H1 (cell line): ENCODE data around the gene EXT2. TPM values are rescaled to one million over a fixed set of nuclear protein-coding genes. Genes with fewer than 3 reads are reported as not detected.

Experiments used
- CTCF ChIA-PET: fragments of 300-600 bp; sonication (Branson Sonifier 250); formaldehyde crosslinking; loops from one replicate; lab custom pipeline; 2021; ENCODE audit not compliant: partially characterized antibody; lab: Charles Lee
- POLR2A ChIA-PET: fragments of 300-600 bp; sonication (Branson Sonifier 250); formaldehyde crosslinking; loops from one replicate; lab custom pipeline; 2021; ENCODE audit warnings: inconsistent platforms; ENCODE audit not compliant: partially characterized antibody; lab: Charles Lee
- DNase-seq, 2 experiments: peaks; one replicate each; pipeline versions ENCODE4 v3.0.0 to v3.0.0-alpha.2; 2010 to 2022; ENCODE audit warnings: low spot score in 2 of 2, low read depth in 1 of 2, mixed read lengths in 1 of 2
- FAIRE-seq: peaks from 2 replicates; lab custom pipeline; 2011; peaks lifted over from hg19 to GRCh38; lab: Jason Lieb, UNC
- H2AFZ ChIP-seq: 2 replicates; pipeline ENCODE4 v1.8.1; 2012; ENCODE audit warnings: low read length, inconsistent platforms
- H2AK5ac ChIP-seq: 2 replicates; pipeline ENCODE4 v1.6.1; 2013; ENCODE audit warnings: low read depth, low read length
- H2BK120ac ChIP-seq: replicated peaks from 2 replicates; pipeline ENCODE3; 2013; ENCODE audit warnings: low read depth, low read length, inconsistent platforms
- H2BK12ac ChIP-seq: 2 replicates; pipeline ENCODE4 v1.6.1; 2013; ENCODE audit warnings: low read depth, low read length
- H2BK15ac ChIP-seq: 2 replicates; pipeline ENCODE4 v1.6.1; 2013; ENCODE audit warnings: low read length
- H2BK20ac ChIP-seq: 2 replicates; pipeline ENCODE4 v1.6.1; 2013; ENCODE audit warnings: low read length
- H2BK5ac ChIP-seq: 2 replicates; pipeline ENCODE4 v1.6.1; 2013; ENCODE audit warnings: low read depth, low read length
- H3K14ac ChIP-seq: 2 replicates; pipeline ENCODE4 v1.6.1; 2013; ENCODE audit warnings: inconsistent platforms; ENCODE audit not compliant: insufficient read length
- H3K18ac ChIP-seq: 2 replicates; pipeline ENCODE4 v1.6.1; 2013; ENCODE audit warnings: low read length; ENCODE audit errors: extremely low read depth
- H3K23ac ChIP-seq: 2 replicates; pipeline ENCODE4 v1.6.1; 2013; ENCODE audit warnings: inconsistent platforms; ENCODE audit not compliant: insufficient read length
- H3K23me2 ChIP-seq: 2 replicates; pipeline ENCODE4 v1.6.1; 2013; ENCODE audit warnings: low read depth, low read length
- H3K27ac ChIP-seq: 2 replicates; pipeline ENCODE4 v1.6.1; 2011; ENCODE audit warnings: low read depth, low read length, inconsistent platforms
- H3K27me3 ChIP-seq, 4 experiments: replicated peaks in 1 of 4; 1 replicate in 1 of 4; 2 replicates in 3 of 4; pipeline versions ENCODE4 v1.6.1 to v1.8.1; 2011 to 2013; ENCODE audit warnings: low read length in 3 of 4, mild to moderate bottlenecking in 3 of 4, inconsistent platforms in 2 of 4, mixed read lengths in 2 of 4, moderate library complexity in 1 of 4; ENCODE audit not compliant: control insufficient read depth in 3 of 4, insufficient read depth in 3 of 4; ENCODE audit errors: extremely low read depth in 1 of 4
- H3K36me3 ChIP-seq, 4 experiments: 2 replicates each; pipeline versions ENCODE4 v1.6.1 to v1.8.1; 2011 to 2013; ENCODE audit warnings: mild to moderate bottlenecking in 4 of 4, low read length in 3 of 4, moderate library complexity in 2 of 4, control low read depth in 1 of 4, inconsistent platforms in 1 of 4; ENCODE audit not compliant: insufficient read depth in 4 of 4, control insufficient read depth in 2 of 4
- H3K4ac ChIP-seq: replicated peaks from 2 replicates; pipeline ENCODE3; 2013; ENCODE audit warnings: low read length, low read depth, mixed read lengths, inconsistent platforms; ENCODE audit not compliant: insufficient read length
- H3K4me1 ChIP-seq, 4 experiments: replicated peaks in 1 of 4; 1 replicate in 1 of 4; 2 replicates in 3 of 4; pipeline versions ENCODE4 v1.6.1 to v1.8.1; 2011 to 2013; ENCODE audit warnings: low read length in 3 of 4, inconsistent platforms in 2 of 4, mixed read lengths in 1 of 4; ENCODE audit not compliant: insufficient read depth in 4 of 4, control insufficient read depth in 3 of 4
- H3K4me2 ChIP-seq, 2 experiments: 2 replicates each; pipeline versions ENCODE4 v1.6.1 to v1.8.1; 2011 to 2013; ENCODE audit warnings: low read depth in 2 of 2, low read length in 2 of 2, control low read depth in 1 of 2, inconsistent platforms in 1 of 2, mild to moderate bottlenecking in 1 of 2; ENCODE audit not compliant: insufficient read depth in 1 of 2
- H3K4me3 ChIP-seq, 4 experiments: fragments of 200-600, 300-600 bp in 1 of 4; sonication (generic), shearing (Covaris generic), sonication (Bioruptor Twin) in 1 of 4; 2 replicates each; pipeline versions ENCODE4 v1.5.1 to v1.8.1; 2011 to 2016; ENCODE audit warnings: low read length in 4 of 4, low read depth in 3 of 4, control low read depth in 2 of 4, inconsistent platforms in 2 of 4, mild to moderate bottlenecking in 2 of 4, mixed read lengths in 1 of 4, moderate library complexity in 1 of 4; ENCODE audit not compliant: insufficient read depth in 2 of 4; ENCODE audit errors: extremely low read depth in 1 of 4
- H3K56ac ChIP-seq: replicated peaks from 2 replicates; pipeline ENCODE3; 2013; ENCODE audit warnings: low read depth, mild to moderate bottlenecking, mixed read lengths, low read length, inconsistent platforms; ENCODE audit not compliant: insufficient read length
- H3K79me1 ChIP-seq: 2 replicates; pipeline ENCODE4 v1.6.1; 2013; ENCODE audit warnings: low read depth, low read length, control low read depth
- H3K79me2 ChIP-seq, 2 experiments: 2 replicates each; pipeline versions ENCODE4 v1.6.1 to v1.8.1; 2012 to 2013; ENCODE audit warnings: low read length in 2 of 2, mild to moderate bottlenecking in 2 of 2, inconsistent platforms in 1 of 2; ENCODE audit not compliant: insufficient read depth in 2 of 2, control insufficient read depth in 1 of 2
- H3K9ac ChIP-seq, 4 experiments: replicated peaks in 1 of 4; 1 replicate in 1 of 4; 2 replicates in 3 of 4; pipeline versions ENCODE4 v1.6.1 to v1.8.1; 2011 to 2013; ENCODE audit warnings: low read depth in 3 of 4, low read length in 3 of 4, control low read depth in 2 of 4, mild to moderate bottlenecking in 2 of 4, moderate library complexity in 2 of 4, inconsistent platforms in 1 of 4; ENCODE audit errors: extremely low read depth in 1 of 4
- H3K9me3 ChIP-seq, 2 experiments: 2 replicates each; pipeline versions ENCODE4 v1.6.1 to v1.8.1; 2012 to 2013; ENCODE audit warnings: mild to moderate bottlenecking in 2 of 2, moderate library complexity in 2 of 2, control low read depth in 1 of 2, inconsistent platforms in 1 of 2, low read depth in 1 of 2, low read length in 1 of 2, mixed read lengths in 1 of 2; ENCODE audit not compliant: insufficient read depth in 2 of 2
- H4K20me1 ChIP-seq, 2 experiments: replicated peaks in 1 of 2; 2 replicates each; pipeline versions ENCODE3 to v1.8.1; 2011 to 2013; ENCODE audit warnings: inconsistent platforms in 2 of 2, low read length in 2 of 2, mild to moderate bottlenecking in 1 of 2; ENCODE audit not compliant: insufficient read depth in 2 of 2, control insufficient read depth in 1 of 2
- H4K5ac ChIP-seq: 2 replicates; pipeline ENCODE4 v1.6.1; 2013; ENCODE audit warnings: low read length, low read depth, mixed read lengths, inconsistent platforms; ENCODE audit not compliant: insufficient read length
- H4K8ac ChIP-seq: 2 replicates; pipeline ENCODE4 v1.8.0; 2013; ENCODE audit warnings: mild to moderate bottlenecking, moderate library complexity, low read length, inconsistent platforms; ENCODE audit not compliant: insufficient read depth; ENCODE audit errors: extremely low read depth
- H4K91ac ChIP-seq: replicated peaks from 2 replicates; pipeline ENCODE3; 2013; ENCODE audit warnings: low read length, mixed read lengths, inconsistent platforms; ENCODE audit not compliant: insufficient read length
- RXRA ChIP-seq: IDR thresholded peaks from 2 replicates; pipeline ENCODE4 v1.6.1; 2011; ENCODE audit warnings: low read depth, mild to moderate bottlenecking, low read length, moderate library complexity; ENCODE audit not compliant: insufficient read depth
- SP2 ChIP-seq: IDR thresholded peaks from 2 replicates; pipeline ENCODE4 v1.6.1; 2012; ENCODE audit warnings: mild to moderate bottlenecking, low read length, inconsistent platforms
- WGBS, 2 experiments: shearing (Covaris generic) in 1 of 2; methylation state at CpG; one replicate each; pipeline versions ENCODE4 v1.1.6 to v1.1.7; 2013 to 2015; ENCODE audit warnings: low lambda C conversion rate in 2 of 2, mixed read lengths in 2 of 2, inconsistent platforms in 1 of 2, low coverage in 1 of 2, missing lambda C conversion rate in 1 of 2; ENCODE audit not compliant: insufficient replicate concordance in 2 of 2, insufficient coverage in 1 of 2, insufficient read length in 1 of 2; ENCODE audit errors: extremely low coverage in 1 of 2, missing lambda C conversion rate in 1 of 2; 5-methylcytosine and 5-hydroxymethylcytosine counted together
- polyA plus RNA-seq, 7 experiments: library from polyadenylated mRNA; depleted of rRNA in 3 of 7; stranded (reverse) in 5 of 7; unstranded in 2 of 7; fragments of >200 nt in 5 of 7; fragments of 200-250 nt in 2 of 7; gene quantifications; 1 replicate in 5 of 7; 2 replicates in 1 of 7; 4 replicates in 1 of 7; pipeline versions ENCODE4 v1.2.1 to v1.2.3, GENCODE V29; 2011 to 2013; ENCODE audit warnings: missing spikeins in 2 of 7, mixed read lengths in 2 of 7
- total RNA-seq: library from RNA; stranded (reverse); fragmentation: NEBNext Ultra II Directional; extraction: Animal tissue kit (Norgen Biotek cat#: 25700); gene quantifications from 2 replicates; pipeline ENCODE4 v1.2.1, GENCODE V29; 2021

The EXT2 gene
- total and polyA plus RNA-seq, 2 of the 8 experiments (the other 6 are each of a cell fraction or from before 2014, with no cell fraction given), result 29.8 to 42.8 TPM

DNA sequence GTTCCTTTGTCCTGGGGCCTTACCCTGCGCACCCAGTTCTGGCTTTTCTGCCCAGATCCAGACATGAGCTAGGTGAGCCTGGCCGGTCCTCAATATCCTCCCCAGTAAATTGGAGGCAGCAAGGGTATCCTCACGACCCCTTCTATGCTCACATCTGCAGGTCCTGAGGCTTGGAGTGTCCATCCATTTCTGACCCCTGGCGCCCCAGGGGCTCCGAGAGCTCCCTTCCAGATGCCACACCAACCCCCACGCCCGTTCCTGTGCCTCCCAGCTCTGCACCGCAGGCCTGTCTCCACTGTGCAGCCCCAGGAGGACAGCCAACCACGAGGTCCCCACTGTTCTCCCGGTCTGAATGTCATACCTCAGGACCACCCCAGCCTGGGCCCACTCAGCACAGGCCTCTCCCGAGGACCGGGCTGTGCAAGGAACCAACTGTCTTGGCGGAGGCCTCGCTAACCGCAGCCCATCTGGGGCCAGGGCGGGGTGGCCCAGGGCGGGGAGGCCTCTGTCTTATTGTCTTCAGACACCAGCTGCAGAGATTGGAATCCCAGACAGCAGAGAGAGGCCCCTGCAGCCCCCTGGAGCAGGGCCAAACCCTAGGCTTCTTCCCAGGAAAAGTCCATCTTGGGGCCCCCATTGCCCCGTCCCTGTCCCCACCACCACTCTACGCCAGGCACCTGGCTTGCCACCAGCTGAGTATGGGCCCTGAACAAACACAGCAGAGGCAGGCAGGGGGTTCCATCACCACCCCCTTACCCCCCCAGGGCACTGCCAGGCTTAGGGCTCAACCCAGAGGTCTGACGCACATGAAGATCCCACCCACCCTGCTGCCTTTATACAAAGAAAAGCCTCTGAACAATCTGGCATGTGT lies 175.2 kb downstream of the EXT2 start:
- no peak overlapping the region for H3K4me3 ChIP-seq
- no peak overlapping the region for H4K5ac ChIP-seq
- H3K14ac ChIP-seq, result no peak overlapping the region
- H2BK12ac ChIP-seq, result no peak overlapping the region
- H3K27me3 ChIP-seq, result no peaks in the 10 kb centered on the region
- no peaks in the 10 kb centered on the region for H3K79me2 ChIP-seq
- H3K4ac ChIP-seq, result no peak overlapping the region
- no peak overlapping the region for H3K4me2 ChIP-seq
- no peak overlapping the region for H3K9ac ChIP-seq
- H3K36me3 ChIP-seq, result no peaks in the 10 kb centered on the region
- H2BK20ac ChIP-seq, result no peak overlapping the region
- FAIRE-seq, result no peak
- H3K23me2 ChIP-seq, result peaks cover 6% of the 10 kb centered on the region; the same call in 1 of the 2 replicates
- no peaks in the 10 kb centered on the region; a peak in 1 of 7 replicates for H3K4me1 ChIP-seq
- CTCF ChIA-PET, result interaction anchor here (0.6 to 4.2 kb wide), 4 partner anchors 15 to 137 kb away, joined by 3 to 20 read pairs (median 6); no protein-coding TSS in a partner anchor
- no peak overlapping the region for H2BK15ac ChIP-seq
- H3K27ac ChIP-seq, result no peak overlapping the region
- WGBS, 2 experiments, result 86% methylated on average over 18 of the region's 20 CpGs; no CpG with 5 or more reads in 1 of the 2 experiments
- H2BK120ac ChIP-seq, result no peak overlapping the region
- no peak overlapping the region for H4K91ac ChIP-seq
- POLR2A ChIA-PET, result no interaction called here
- no peak for TF ChIP-seq SP2
- TF ChIP-seq RXRA, result no peak
- no peak overlapping the region for H3K56ac ChIP-seq
- DNase-seq, result no peak
- H4K8ac ChIP-seq, result no peak overlapping the region
- H3K23ac ChIP-seq, result no peak overlapping the region
- H2BK5ac ChIP-seq, result no peak overlapping the region
- H3K79me1 ChIP-seq, result no peaks in the 10 kb centered on the region
- H3K9me3 ChIP-seq, result no peaks in the 10 kb centered on the region
- no peak overlapping the region for H3K18ac ChIP-seq
- H4K20me1 ChIP-seq, result no peaks in the 10 kb centered on the region
- H2AK5ac ChIP-seq, result no peak overlapping the region
- H2AFZ ChIP-seq, result no peak overlapping the region
